H4 (cell line): ENCODE results near the gene AGPAT4. TPM values are rescaled to one million over a fixed set of nuclear protein-coding genes. Genes with fewer than 3 reads are reported as not detected.
"Not testable (repeated sequence)": the region's sequence is repeated elsewhere in the genome, so short reads cannot be mapped to it uniquely, and the experiment has no call there.

Source experiments
- DNase-seq: peaks from one replicate; pipeline ENCODE4 v3.0.0-alpha.2; 2015; ENCODE audit warnings: low spot score
- total RNA-seq: library from RNA; depleted of rRNA; stranded (reverse); fragments of >200 nt; shearing (Covaris generic); gene quantifications from 2 replicates; pipeline ENCODE4 v1.2.3, GENCODE V29; 2014

Gene AGPAT4
- total RNA-seq, 1 experiment from 2014 or later = 3.9 TPM

DNA sequence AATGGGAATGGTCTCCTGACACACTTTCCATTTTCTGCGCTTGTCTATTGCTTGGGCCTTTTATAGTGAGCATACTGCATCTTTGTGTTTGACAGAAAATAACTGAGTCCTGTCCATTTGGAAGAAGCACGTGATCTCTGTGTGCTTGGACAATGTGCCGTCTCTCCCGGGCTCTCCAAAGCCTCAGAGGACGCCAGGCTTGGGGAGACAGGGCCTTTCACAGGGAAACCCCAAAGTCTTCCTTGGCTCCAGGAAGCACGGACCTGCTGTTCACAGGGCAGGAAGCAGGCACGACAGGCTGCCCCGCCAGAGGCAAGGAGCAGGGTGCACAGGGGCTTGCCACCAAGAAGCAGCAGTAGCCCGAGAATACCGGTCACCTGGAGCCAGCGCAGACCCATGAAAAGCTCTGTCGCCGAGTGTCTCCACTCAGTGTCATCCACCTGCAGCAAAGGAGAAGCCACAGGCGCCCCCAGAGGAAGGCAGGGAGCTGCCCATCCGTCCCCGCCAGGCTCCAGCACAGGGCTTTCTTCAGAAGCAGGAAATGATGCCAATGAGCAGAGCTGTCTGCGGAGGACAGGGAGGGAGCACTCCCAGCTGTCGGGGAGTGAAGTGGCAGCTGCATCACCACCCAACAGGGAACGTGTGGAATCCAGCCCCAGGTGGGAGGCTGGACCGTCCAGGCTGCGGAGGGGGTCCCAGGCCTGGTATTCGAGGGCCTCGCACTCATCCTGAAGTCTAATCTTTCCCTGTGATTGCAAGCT, 135.1 kb downstream of the AGPAT4 start:
- no peak for DNase-seq

DNA sequence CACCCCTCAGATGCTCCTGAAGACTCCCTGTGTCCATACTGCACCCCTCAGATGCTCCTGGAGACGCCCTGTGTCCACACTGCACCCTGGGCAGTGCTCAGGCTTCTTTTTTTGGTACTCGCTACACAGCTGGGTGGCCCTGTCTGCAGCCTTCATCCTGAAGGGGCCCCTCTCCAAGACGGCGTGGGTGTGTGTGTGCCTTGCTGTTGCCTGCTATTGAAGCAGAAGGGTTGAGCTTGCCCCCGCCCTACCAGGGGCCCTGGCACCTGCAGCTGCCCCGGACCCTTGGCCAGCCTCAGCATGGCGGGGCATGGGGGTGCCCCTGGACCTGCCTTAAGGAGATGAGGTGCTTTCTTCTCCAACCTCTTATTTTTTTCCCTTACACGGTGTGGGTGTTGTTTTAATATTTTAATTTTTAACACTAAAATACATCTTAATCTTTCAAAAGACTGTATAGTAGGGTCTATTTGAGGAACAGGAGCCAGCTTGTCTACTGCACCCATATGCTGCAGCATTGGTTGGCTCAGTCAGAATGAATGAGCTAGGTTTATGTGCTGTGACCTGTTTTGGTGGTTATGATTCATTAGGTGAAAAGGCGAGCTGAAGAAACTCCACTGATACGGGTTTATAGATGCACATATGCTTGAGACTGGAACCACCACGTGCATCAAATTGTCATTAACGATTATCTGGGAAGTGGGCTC, 135.9 kb downstream of the AGPAT4 start:
- no peak for DNase-seq

DNA sequence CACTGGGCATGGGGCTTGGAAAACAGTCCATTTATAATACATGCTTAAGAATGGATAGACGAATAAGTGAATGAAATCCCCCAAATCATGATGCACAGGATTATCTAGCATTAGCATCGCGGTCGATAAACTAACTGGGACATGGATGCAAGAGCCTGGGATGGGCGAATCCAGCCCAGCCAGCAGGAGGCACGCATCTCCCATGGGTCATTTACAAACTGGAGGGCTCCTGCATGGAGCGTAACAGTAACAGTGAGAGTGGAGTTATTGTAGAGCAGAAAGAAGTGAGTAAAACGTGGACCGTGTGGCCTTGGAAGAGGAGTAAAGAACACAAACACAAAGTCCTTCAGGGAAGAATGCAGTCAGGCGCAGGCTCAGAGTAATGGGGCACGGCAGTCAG, 136.5 kb downstream of the AGPAT4 start:
- DNase-seq = no peak

DNA sequence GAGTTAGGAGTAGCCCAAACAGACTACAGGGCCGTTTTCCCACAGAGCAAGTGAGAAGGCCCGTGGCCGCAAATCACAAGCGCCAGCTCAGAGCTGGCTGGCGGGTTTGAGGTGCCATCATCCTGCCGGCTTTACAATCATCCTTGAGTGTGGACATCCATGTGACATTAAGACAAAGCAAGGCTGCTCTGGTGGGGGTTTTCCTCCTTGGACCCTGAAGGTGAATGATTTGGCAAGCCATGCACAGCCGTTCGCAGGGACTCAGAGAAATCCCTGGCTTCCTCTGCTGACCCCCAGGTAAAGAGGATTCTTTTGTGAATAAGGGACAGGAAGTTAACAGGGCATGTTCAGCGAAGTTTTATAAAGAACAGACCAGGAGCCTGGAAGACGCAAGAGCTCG, 137.2 kb downstream of the AGPAT4 start:
- DNase-seq = no peak

DNA sequence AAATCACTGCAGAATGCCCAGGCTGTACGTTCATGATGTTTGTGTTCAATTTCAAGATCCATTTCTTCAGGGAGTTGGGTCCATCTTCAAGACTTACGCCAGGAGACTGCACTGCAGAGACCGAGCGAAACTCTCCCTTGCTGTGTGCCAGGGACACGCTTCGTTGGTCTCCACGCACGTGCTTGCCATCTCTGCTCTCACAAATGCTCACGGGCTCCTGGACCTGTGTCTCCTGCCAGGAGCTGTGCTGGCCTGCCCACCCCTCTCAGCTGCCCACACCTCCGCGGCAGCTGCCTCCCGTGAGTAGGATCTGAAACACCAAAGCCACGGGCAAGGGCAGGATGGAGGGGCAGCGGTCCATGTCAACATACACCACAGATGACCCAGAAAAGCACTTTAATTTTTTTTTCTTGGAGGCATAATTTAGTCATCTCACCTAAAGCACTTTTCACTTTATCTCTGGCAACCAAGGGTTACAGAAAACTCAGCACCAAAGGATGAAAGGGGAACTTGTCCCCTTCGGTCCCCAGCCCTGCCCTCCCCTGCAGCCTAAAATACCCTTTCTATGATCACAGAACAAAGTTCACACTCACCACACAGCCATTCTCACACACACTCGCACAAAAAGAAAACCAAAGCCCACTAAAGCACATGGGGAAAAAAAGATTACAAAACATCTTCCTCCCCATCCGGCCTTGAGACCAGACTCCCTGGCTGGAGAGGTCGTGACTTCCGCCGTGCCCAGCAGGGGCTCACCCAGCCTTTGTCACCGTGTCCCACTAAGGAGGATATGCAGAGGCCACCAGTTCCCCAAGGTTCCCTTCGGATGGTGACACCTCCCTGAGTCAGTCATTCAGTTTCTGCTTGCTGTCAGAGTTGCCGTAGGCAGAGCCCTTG, 137.9 kb downstream of the AGPAT4 start:
- DNase-seq = no peak

DNA sequence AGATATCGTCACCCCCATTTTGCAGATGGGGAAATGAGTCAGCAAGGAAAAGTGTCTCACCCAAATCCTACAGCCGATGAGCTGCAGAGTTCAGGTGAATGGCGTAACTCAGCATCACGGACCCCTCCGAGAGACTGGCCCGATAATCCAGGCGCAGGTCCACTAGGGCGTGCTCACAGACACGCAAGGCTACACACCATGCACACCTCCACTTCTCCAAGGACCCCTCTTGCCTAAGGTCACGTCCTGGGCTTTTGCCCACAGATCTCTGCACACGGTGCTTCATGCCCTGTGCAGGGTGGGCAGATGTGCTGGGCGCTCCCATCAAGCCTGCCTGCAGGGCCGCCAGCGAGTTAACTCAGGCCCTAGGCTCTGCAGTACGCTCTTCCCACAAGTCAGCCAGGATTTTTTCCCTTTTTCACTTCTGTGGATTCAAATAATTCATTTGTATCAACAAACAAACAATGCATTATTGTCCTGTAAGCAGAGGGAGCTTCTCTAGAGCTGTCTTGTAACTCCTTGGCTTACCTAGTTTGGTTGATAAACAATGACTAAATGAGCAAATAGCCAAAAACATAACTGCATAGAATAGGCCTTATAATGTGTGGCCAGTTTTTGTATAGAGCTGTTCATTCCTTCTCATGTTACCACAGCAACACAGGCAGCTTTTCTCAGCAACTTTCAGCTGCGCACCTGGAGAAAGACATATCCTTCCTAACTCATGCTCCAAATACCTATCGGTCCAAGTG, 139.1 kb downstream of the AGPAT4 start:
- no peak for DNase-seq

DNA sequence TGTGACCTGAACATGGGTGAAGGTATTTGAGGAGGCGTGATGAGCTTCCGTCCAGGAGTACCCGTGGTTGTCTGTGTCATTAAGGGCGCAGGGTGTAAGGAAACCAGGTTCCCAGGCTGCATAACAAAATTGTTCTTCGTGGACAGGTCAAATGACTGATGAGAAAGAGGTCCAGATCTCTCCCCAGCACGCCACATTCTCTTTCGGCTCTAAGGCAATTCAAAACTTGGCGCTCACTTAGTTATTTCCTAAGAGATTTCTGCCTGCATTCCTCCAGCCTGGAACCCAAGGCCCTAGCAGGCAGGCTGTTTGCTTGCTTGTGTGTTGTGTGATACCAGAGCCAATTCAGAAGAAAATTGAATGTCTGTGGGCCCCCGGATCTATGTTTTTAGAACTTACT, 139.9 kb downstream of the AGPAT4 start:
- no peak for DNase-seq

DNA sequence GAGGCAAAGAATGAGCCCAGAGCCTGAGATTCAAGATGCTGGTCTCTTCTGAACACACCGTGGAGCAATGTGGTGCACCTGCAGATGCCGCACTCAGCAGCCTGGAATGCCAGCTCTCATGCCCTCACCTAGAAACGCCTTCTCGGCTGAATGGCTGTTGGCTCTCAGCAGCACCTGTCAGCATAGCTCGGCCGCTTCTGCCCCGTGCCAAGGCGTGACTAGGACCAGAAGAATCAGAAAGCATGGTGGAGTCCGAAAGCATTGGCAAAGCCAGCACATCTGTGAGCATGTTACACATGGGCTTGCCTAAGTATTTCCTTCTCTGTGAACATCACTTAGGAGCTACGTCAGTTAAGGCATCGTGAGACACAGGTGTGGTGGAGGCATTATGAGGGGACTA, 141.5 kb downstream of the AGPAT4 start:
- DNase-seq = no peak

DNA sequence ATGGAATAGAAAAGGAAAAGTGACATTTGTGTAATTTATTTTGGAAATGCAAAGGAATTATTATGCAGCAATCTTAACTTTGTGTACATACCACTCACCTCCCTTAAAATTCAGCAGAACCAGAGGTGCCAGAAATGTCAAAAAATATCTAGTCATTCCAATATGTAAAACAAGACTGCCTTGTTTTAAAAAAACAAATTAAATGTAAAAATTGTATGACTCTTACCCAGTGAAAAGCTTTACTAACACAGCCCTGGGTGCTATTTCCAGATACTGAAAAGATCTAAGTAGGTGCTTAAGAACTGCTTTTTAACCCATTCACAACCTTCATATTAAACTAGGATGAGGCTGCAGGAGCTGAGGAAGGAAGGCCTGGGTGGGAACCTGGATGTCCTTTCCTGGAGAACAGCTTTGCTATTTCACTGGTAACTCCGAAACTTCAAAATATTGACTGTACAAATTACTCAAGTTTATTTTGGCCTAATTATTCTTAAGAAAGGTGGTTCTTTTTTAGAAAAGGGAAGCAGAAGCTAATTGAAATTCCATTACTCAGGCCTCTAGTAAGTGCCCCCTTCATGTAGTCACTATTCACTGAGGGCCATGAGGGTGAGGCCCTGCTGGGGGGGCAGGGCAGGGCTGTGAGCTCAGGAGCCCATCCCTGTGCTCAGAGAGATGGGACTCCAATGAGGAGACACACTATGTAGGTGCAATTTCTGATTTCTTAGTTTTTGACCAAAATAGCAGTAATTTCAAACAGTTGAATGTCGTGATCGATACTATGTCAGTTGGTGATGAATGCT, 142.7 kb downstream of the AGPAT4 start:
- DNase-seq = no peak

DNA sequence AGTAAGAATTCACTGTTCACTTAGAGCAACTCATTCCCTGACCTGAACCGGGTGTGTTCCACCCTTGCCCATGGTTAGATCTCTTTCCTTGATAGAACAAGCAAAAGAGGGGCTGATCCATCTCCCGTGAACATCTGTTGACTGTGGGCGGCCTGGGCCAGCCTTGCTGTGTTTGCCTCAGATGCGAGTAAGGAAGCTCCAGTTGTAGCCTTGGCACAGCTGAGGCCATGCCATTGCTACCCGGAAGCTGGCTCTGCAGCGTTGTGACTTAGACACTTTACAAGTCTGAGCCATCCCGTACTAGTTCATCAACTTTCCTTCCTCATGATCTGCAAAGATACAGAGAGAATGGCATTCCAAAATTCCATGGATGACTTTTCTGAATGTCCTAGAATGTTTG, 143.3 kb downstream of the AGPAT4 start:
- DNase-seq = no peak

DNA sequence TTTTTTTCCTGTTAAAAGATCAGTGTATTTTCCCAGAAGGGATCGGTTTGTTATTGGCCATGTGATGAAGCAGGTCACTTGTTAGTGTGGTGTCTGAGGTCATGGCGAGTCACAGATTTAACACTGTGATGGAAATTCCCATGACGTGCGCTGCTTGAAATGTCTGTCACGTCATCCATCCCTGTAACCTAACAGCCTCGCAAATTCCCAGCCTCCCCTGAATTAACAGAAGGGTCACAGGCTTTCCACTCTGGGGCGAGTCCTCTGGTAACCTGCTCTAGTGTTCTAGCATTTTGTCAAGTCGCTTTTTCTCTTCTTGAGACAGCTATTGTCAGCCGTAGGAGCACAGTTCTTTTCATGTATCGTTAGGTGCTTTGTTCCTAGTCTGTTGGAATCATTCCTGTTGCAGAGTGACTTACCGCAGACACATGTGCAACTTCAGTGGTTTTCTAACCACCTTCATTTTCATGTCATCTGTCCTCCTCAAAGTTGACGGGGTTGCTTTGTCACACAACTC, 145.1 kb downstream of the AGPAT4 start:
- no peak for DNase-seq

DNA sequence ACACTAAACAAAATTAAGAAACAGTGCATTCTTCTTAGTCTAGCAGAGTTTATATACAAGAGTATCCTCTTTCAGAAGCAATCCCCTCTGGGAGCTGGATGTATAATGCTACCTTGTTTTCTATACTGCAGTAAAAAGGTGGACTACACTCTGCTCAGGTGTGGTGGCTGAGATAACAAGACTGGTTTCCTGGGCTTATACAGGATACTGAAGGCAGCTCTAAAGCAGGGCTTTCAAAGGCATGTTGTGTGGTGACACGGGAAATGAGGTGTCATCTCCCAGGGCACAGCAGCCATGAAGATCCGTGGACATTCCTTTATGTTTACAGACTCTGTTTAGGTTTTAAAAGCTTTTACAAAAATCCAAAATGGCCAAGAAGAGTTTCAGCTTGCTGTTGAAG, 145.6 kb downstream of the AGPAT4 start:
- DNase-seq = no peak

DNA sequence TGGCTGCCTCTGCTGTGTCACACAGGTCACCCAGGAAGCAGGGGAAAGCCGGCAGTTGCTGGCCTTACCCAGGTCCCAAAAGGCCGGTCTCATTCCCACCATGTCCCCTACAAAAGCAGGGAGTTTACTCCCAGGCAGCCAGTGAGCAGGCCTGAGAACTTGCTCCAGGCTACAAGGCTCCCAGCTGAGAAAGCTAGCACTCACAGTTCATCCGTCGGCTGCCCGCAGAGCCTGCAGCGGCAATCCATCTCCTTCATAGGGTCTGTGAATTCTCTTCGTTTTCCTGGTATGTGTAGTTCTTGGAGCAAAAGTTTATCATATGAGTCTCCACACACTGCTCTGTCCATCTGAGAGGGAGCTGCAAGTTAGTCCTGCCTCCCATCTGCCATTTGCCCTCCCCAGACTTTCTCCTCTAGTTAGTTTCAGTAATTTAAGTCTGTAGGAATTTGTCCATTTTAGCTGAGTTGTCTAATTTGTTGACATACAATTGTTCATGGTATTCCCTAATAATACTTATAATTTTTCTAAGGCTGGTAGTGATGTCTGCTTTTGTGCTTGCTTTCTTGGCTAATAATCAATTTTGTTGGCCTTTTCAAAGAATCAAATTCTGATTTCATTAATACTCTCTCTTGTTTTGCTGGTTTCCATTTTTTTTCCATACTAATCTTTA, 146.7 kb downstream of the AGPAT4 start:
- no peak for DNase-seq

DNA sequence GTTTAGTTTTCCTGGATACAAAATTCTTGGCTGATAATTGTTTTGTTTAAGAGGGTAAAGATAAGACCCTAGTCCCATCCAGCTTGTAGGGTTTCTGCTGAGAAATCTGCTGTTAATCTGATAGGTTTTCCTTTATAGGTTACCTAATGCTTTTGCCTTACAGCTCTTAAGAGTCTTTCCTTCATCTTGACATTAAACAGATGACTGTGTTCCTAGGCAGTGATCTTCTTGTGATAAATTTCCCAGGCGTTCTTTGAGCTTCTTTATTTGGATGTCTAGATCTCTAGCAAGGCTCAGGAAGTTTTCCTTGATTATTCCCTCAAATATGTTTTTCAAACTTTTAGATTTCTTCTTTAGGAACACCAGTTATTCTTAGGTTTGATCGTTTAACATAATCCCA, 148.3 kb downstream of the AGPAT4 start:
- no peak for DNase-seq

DNA sequence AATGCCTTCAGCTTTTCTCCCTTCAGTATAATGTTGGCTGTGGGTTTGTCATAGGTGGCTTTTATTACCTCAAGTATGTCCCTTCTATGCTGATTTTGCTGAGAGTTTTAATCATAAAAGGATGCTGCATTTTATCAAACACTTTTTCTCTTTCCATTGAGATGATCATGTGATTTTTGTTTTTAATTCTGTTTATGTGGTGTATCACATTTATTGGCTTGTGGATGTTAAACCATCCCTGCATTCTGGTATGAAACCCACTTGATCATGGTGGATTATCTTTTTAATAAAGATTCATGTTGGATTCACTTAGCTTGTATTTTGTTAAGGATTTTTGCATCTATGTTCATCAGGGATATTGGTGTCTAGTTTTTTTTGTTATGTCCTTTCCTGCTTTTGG, 150.5 kb downstream of the AGPAT4 start:
- DNase-seq = not testable (repeated sequence)

DNA sequence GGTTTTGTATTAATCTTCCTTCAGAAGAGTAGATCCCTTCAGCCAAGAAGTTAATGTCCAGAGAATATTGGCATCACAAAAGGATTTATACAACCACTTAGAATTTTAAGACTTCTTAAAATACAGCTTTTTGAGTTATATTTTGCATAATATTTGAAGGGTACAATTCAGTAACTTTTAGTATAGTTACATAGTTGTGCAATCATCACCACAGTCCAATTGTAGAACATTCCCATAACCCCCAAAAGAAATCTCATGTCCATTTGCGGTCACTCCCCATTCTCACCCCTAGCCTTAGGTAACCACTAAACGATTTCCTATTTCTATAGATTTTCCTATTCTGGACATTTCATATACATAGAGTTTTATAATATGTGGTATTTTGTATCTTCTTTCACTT, 155.9 kb downstream of the AGPAT4 start:
- no peak for DNase-seq

DNA sequence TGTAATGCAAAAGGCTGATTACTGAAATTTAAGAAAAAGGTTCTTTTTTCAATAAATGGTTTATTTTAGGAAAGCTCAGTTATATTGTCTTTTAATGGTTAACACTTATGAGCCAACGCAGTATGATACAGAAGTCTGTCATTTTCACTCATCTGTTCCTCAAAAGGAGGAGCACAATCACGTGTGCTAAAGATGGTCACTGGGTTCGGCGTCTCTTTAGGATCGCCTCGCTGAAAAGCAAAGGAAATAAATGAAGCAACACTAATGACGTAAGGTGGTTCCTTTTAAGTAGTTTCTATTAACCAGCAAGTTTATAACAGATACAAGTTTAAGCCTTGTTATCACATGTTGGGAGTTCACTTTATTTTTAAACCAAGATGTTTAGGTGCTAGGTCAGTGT, 156.6 kb downstream of the AGPAT4 start:
- DNase-seq = no peak

DNA sequence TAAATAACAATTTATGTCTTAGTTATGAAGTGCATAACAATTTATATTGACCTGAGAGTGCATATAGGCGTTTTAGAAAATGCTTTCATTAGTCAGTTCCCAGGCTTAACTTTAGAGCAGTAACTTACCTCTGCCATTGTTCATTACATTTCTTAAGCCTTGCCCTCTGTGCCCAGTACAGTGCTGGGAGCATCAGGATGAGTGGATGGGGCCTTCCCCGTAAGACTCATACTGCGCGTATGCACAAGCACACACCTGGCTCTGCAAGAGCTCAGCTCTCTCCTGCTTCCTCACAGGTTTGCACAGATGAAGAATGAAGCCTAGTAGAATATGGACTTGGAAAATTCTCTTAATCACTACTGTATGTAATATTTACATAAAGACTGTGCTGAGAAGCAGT, 157.3 kb downstream of the AGPAT4 start:
- DNase-seq = no peak

DNA sequence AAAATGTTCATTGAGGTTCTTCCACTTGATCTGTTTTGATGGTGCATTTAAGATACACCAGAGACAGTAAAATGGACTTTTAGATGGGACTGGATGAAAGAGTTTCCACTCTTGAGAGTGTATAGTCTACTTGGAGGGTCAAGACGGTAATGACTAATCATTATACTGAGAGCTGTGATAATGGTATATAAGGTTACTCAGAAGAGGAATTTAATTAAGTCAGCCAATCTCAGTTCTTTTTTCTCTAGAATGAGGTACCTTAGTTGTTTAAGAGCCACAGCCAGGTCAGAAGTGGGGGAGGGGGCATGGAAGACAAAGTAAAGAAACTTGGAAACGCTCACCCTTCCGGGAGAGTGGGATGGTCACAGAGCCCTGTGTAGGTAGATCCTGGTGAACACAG, 158.4 kb downstream of the AGPAT4 start:
- no peak for DNase-seq

DNA sequence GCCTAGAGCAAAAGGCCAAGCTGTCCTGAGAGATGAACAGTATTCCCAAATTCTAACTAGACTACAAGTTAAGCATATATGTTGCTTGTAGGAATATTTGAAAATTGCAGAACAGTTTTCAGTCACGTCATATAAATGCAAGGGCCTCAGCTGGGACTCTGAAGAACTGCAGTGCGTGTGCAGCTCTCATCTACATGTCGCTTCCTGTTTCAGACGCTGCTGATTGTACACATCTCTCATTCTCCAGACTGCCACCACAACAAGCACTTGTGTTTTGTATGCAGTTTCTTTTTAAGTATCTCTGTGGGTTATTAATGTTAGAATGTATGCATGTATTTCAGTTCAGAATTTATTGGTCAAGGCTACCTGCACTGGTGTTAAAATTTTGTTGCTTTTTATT, 162.6 kb downstream of the AGPAT4 start:
- DNase-seq = no peak
